DMS114 treated with DMSO at 0.1 percent for 48 hours (cell line): ENCODE measurements around the gene IZUMO2.
"Not testable (repeated sequence)": the region's sequence is repeated elsewhere in the genome, so short reads cannot be mapped to it uniquely, and the experiment has no call there.

Source experiments
- DNase-seq: peaks from one replicate; lab custom pipeline; 2025; ENCODE audit not compliant: unreplicated experiment; lab: John Stamatoyannopoulos, UW

The IZUMO2 gene

DNA sequence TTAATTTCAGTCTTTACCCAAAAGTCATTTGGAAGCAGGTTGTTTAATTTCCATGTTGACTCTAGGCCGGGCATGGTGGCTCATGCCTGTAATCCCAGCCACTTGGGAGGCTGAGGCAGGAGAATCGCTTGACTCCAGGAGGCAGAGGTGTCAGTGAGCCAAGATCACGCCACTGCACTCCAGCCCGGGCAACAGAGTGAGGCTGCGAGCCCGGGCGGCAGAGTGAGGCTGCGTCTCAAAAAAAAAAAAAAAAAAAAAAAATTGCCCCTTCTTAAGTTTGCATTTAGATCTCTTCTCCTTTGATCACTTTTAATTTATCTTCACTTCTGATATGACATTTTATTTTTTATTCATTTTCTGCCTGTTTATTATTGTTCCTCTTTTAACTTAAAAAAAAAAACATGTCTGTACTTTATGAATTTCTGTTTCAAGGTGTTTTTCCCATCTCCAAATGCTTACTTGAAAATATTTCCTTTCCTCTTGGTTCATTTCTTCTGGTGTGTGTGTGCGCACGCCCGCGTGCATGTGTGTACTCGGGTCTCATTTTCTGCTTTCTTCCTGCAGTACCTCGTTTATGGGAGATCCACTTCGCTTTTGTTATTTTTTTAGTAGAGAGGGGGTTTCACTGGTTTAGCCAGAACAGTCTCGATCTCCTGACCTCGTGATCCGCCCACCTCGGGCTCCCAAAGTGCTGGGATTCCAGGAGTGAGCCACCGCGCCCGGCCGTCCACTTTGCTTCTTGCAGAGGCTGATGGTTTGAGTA is 26.3 kb downstream of the IZUMO2 start:
- DNase-seq = not testable (repeated sequence)

DNA sequence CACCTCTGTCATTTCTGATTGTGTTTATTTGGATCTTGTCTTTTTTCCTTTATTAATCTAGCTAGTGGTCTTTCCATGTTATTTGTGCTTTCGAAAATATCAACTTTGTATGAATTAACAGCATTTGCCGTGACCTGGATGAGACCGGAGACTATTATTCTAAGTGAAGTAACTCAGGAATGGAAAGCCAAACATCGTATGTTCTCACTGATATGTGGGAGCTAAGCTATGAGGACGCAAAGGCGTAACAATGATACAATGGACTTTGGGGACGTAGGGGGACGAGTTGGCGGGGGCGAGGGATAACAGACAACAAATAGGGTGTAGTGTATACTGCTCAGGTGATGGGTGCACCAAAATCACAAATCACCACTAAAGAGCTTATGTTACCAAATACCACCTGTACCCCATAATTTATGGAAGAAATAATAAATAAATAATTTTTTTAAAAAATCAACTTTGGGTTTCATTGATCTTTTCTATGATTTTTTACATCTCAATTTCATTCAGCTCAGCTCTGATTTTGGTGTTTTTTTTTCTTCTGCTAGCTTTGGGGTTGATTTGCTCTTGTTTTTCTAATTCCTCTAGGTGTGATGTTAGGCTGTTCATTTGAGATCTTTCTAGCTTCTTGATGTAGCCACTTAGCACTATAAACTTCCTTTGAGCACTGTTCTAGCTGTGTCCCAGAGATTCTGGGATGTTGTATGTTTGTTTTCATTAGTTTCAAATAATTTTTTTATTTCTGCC is 27.1 kb downstream of the IZUMO2 start:
- not testable (repeated sequence) for DNase-seq

DNA sequence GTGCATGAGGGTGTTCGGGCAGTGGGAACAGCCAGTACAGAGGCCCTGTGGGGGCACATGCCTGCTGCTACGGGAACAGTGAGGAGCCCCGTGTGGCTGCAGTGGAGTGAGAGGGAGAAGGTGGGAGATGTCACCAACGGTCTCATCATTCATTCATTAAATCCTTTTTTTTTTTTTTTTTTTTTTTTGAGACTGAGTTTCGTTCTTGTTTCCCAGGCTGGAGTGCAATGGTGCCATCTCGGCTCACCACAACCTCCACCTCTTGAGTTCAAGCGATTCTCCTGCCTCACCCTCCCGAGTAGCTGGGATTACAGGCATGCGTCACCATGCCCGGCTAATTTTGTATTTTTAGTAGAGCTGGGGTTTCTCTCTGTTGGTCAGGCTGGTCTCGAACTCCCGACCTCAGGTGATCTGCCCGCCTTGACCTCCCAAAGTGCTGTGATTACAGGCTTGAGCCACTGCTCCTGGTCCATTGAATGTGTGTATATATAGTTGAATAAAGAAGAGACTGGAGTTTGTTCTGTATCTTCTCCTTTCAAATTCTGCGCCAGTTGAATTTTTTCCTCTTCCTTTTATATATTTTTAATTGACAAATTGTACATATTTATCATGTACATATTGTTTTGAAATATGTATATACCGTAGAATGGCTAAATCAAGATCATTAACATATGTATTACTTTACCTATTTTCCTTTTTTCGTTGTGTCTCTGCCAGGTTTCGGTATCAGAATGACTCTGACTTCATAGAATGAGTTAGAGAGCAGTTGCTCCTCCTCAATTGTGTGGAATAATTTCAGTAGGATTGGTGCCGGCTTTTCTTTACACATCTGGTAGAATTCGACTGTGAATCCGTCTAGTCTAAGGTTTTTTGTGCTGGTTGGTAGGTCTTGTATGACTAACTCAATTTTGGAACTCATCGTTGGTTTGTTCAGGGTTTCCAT is 28.0 kb downstream of the IZUMO2 start:
- not testable (repeated sequence) for DNase-seq

DNA sequence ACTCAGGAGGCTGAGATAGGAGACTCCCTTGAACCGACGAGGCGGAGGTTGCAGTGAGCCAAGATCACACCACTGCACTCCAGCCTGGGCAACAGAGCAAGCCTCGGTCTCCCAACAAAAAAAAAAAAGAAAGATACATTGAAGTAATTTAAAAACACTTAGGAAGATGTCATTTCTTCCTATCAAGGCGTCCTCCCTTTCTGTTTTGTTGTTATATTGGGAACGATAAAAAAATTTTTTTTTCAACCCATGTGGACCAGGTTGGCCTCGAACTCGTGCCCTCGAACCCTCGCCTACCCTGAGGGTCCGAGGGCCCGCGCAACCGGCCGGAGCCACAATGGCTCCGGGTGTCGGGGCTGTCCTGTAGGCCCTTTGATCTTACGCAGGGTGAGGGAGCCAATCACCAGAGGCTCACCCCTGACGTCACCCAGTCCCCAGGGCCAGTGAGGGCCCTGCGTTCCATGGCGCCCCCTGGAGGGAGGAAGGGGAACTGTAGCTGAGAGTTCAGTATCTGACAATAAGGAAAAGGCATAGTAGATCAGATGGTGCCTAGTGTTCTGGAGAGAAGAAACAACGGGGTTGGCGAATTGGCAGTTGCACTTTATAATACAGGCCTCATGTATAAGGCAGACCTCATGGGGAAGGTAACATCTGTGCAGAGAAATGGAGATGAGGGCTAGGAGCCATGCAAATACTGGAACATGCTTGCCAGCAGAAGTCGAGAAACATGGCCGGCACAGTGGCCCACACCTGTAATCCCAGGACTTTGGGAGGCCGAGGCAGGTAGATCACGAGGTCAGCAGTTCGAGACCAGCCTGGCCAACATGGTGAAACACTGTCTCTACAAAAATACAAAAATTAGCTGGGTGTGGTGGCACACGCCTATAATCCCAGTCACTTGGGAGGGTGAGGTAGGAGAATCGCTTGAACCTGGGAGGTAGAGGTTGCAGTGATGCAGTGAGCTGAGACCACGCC is 29.3 kb downstream of the IZUMO2 start:
- DNase-seq = not testable (repeated sequence)

DNA sequence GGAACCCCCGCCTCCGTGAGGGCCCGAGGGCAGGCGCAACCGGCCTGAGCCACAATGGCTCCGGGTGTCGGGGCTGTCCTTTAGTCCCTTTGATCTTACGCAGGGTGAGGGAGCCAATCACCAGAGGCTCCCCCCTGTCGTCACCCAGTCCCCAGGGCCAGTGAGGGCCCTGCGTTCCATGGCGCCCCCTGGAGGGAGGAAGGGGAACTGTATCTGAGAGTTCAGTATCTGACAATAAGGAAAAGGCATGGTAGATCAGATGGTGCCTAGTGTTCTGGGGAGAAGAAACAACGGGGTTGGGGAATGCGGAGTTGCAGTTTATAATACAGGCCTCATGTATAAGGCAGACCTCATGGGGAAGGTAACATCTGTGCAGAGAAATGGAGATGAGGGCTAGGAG is 59.1 kb downstream of the IZUMO2 start:
- not testable (repeated sequence) for DNase-seq

DNA sequence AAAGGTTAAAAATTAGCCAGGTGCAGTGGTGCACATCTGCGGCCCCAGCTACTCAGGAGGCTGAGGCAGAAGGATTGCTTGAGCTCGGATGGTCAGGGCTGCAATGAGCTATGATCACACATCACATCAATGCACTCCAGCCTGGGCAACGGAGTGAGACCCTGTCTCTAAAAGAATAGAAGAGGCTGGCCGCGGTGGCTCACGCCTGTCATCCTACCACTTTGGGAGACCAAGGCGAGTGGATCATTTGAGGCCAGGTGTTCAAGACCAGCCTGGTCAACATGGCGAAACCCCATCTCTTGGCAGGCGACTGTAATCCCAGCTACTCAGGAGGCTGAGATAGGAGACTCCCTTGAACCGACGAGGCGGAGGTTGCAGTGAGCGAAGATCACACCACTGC is 59.7 kb downstream of the IZUMO2 start:
- not testable (repeated sequence) for DNase-seq
